NT2/D1 (cell line): ENCODE measurements around the gene ANKRD55.

Source experiments
- DNase-seq: peaks from one replicate; pipeline ENCODE4 v3.0.0-alpha.2; 2011; ENCODE audit warnings: low read depth, low spot score
- H3K27me3 ChIP-seq: 2 replicates; pipeline ENCODE4 v1.6.0; 2011; ENCODE audit warnings: mild to moderate bottlenecking; ENCODE audit not compliant: insufficient read length, insufficient read depth
- H3K36me3 ChIP-seq: 2 replicates; pipeline ENCODE4 v1.6.1; 2011; ENCODE audit warnings: mild to moderate bottlenecking, low read length, mixed read lengths; ENCODE audit not compliant: insufficient read depth, insufficient read length
- H3K4me1 ChIP-seq: 2 replicates; pipeline ENCODE4 v1.5.1; 2011; ENCODE audit not compliant: insufficient read depth, insufficient read length
- H3K4me3 ChIP-seq: 2 replicates; pipeline ENCODE4 v1.5.1; 2011; ENCODE audit warnings: low read depth; ENCODE audit not compliant: insufficient read length
- H3K9ac ChIP-seq: 2 replicates; pipeline ENCODE4 v1.6.0; 2011; ENCODE audit warnings: low read depth; ENCODE audit not compliant: insufficient read length
- H3K9me3 ChIP-seq: 2 replicates; pipeline ENCODE4 v1.5.1; 2011; ENCODE audit warnings: mild to moderate bottlenecking, low read length; ENCODE audit not compliant: insufficient read depth
- SUZ12 ChIP-seq: IDR thresholded peaks from 2 replicates; pipeline ENCODE4 v1.6.1; 2011; ENCODE audit not compliant: insufficient read length, insufficient read depth; ENCODE audit errors: extremely low read depth
- YY1 ChIP-seq: IDR thresholded peaks from 2 replicates; pipeline ENCODE4 v1.6.1; 2011; ENCODE audit not compliant: insufficient read length, insufficient read depth
- ZNF274 ChIP-seq: IDR thresholded peaks from 2 replicates; pipeline ENCODE4 v1.6.1; 2011; ENCODE audit warnings: mild to moderate bottlenecking, low read depth, low read length

The ANKRD55 gene

GRCh38 chr5:56056875-56057274 lies 176.3 kb downstream of the ANKRD55 start:
- no peak overlapping the region for H3K9ac ChIP-seq
- H3K27me3 ChIP-seq: no peaks in the 10 kb centered on the region
- TF ChIP-seq SUZ12: no peak
- TF ChIP-seq ZNF274: no peak
- no peak for TF ChIP-seq YY1
- no peak for DNase-seq
- H3K36me3 ChIP-seq: no peaks in the 10 kb centered on the region
- H3K9me3 ChIP-seq: peaks cover 13% of the 10 kb centered on the region; the same call in 1 of the 2 replicates
- no peaks in the 10 kb centered on the region for H3K4me1 ChIP-seq
- H3K4me3 ChIP-seq: no peak overlapping the region

- TF ChIP-seq YY1 (no peak), SUZ12 (no peak), ZNF274 (no peak)
- no peak for DNase-seq
- Histone ChIP-seq H3K4me3 (no peak overlapping the region), H3K9ac (no peak overlapping the region), H3K36me3 (no peaks in the 10 kb centered on the region), H3K9me3 (peaks cover 13% of the 10 kb centered on the region; the same call in 1 of the 2 replicates), H3K27me3 (no peaks in the 10 kb centered on the region), H3K4me1 (no peaks in the 10 kb centered on the region)
Observed at GRCh38 chr5:56055859-56056258, 177.3 kb downstream of the ANKRD55 start.

GRCh38 chr5:56055287-56055686 lies 177.8 kb downstream of the ANKRD55 start:
- no peaks in the 10 kb centered on the region for H3K4me1 ChIP-seq
- no peak overlapping the region for H3K9ac ChIP-seq
- H3K27me3 ChIP-seq: no peaks in the 10 kb centered on the region
- no peak for DNase-seq
- H3K9me3 ChIP-seq: peaks cover 13% of the 10 kb centered on the region; the same call in 1 of the 2 replicates
- no peak overlapping the region for H3K4me3 ChIP-seq
- TF ChIP-seq ZNF274: no peak
- TF ChIP-seq SUZ12: no peak
- TF ChIP-seq YY1: no peak
- H3K36me3 ChIP-seq: no peaks in the 10 kb centered on the region

- H3K9me3 ChIP-seq: peaks cover 13% of the 10 kb centered on the region; the same call in 1 of the 2 replicates
- no peaks in the 10 kb centered on the region for H3K27me3 ChIP-seq
- TF ChIP-seq YY1: no peak
- TF ChIP-seq SUZ12: no peak
- H3K36me3 ChIP-seq: no peaks in the 10 kb centered on the region
- H3K4me3 ChIP-seq: no peak overlapping the region
- H3K4me1 ChIP-seq: no peaks in the 10 kb centered on the region
- H3K9ac ChIP-seq: no peak overlapping the region
- no peak for DNase-seq
Observed at GRCh38 chr5:56054666-56055065, 178.5 kb downstream of the ANKRD55 start.

GRCh38 chr5:56053363-56053762 lies 179.8 kb downstream of the ANKRD55 start:
- no peaks in the 10 kb centered on the region for H3K4me1 ChIP-seq
- no peak overlapping the region for H3K9ac ChIP-seq
- no peaks in the 10 kb centered on the region for H3K36me3 ChIP-seq
- H3K9me3 ChIP-seq: peaks cover 13% of the 10 kb centered on the region; the same call in 1 of the 2 replicates
- TF ChIP-seq ZNF274 (no peak), YY1 (no peak), SUZ12 (no peak)
- no peak overlapping the region for H3K4me3 ChIP-seq
- DNase-seq: no peak
- no peaks in the 10 kb centered on the region for H3K27me3 ChIP-seq

- Histone ChIP-seq H3K4me3 (no peak overlapping the region), H3K9ac (no peak overlapping the region), H3K36me3 (no peaks in the 10 kb centered on the region), H3K27me3 (no peaks in the 10 kb centered on the region), H3K4me1 (no peaks in the 10 kb centered on the region), H3K9me3 (peaks cover 13% of the 10 kb centered on the region; the same call in 1 of the 2 replicates)
- no peak for TF ChIP-seq YY1
- no peak for TF ChIP-seq ZNF274
- no peak for TF ChIP-seq SUZ12
- no peak for DNase-seq
Observed at GRCh38 chr5:56052735-56053134, 180.4 kb downstream of the ANKRD55 start.

GRCh38 chr5:56050551-56051255 lies 182.4 kb downstream of the ANKRD55 start:
- no peaks in the 10 kb centered on the region for H3K27me3 ChIP-seq
- H3K9ac ChIP-seq: no peak overlapping the region
- no peak for DNase-seq
- no peak overlapping the region for H3K4me3 ChIP-seq
- H3K9me3 ChIP-seq: peaks cover 14% of the 10 kb centered on the region; the same call in 1 of the 2 replicates
- H3K36me3 ChIP-seq: no peaks in the 10 kb centered on the region
- TF ChIP-seq YY1 (no peak), ZNF274 (no peak), SUZ12 (no peak)
- H3K4me1 ChIP-seq: no peaks in the 10 kb centered on the region
